ENCODE results near the gene PCSK9.

GRCh38 chr1:55002686-55003085, 36.7 kb upstream of the PCSK9 start:
- TF ChIP-seq, protein P1, sequence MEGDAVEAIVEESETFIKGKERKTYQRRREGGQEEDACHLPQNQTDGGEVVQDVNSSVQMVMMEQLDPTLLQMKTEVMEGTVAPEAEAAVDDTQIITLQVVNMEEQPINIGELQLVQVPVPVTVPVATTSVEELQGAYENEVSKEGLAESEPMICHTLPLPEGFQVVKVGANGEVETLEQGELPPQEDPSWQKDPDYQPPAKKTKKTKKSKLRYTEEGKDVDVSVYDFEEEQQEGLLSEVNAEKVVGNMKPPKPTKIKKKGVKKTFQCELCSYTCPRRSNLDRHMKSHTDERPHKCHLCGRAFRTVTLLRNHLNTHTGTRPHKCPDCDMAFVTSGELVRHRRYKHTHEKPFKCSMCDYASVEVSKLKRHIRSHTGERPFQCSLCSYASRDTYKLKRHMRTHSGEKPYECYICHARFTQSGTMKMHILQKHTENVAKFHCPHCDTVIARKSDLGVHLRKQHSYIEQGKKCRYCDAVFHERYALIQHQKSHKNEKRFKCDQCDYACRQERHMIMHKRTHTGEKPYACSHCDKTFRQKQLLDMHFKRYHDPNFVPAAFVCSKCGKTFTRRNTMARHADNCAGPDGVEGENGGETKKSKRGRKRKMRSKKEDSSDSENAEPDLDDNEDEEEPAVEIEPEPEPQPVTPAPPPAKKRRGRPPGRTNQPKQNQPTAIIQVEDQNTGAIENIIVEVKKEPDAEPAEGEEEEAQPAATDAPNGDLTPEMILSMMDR (IDR thresholded peaks at IDR 0.05): no peak
- TF ChIP-seq POLR2A (IDR thresholded peaks at IDR 0.05): no peak
